ENCODE measurements around the gene EPHB1. TPM values are rescaled to one million over a fixed set of nuclear protein-coding genes. Genes with fewer than 3 reads are reported as not detected.

Gene EPHB1
- total and polyA plus RNA-seq, 2 donors (not counting 3 experiments of a cell fraction or from before 2014, with no cell fraction given), result 1.3 to 5.2 TPM

DNA sequence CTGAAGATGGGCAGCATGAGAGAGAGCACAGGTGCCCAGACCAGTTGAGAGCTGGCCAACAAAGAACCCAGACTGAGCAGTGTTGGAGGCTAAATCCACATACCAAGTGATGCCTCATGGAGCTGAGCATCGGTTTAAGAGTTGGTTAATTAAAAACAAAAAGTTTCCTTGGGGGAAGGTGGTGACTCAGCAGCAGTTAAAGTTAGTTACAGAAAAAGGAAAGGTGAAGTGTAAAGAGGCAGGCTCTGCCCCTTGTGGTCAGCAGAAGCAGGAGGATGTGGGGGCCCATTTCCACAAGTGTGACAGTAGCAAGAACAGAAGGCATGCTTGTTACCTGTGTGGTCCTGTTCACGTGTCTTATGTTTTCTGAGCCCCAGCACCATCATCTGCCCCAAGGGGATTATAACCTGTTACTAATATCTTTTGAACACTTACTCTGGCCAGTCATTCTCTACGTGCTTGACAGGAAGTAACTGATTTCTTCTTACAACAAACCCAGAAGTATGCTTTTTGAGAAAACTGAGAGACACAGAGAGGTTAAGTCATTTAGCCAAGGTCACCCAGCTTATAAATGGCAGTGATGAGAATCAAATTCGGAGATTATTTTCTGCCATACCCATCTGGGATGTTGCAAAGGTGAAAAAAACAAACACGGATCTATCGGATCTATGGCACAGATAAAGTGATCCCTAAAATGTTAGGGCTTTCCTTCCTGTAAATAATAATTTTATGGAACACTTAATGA, 91.0 kb downstream of the EPHB1 start:
- Histone ChIP-seq H3K36me3 (ENCODE audit: control insufficient read depth in 2 of 2, extremely low read depth in 1 of 2, insufficient read depth in 2 of 2, low read length in 2 of 2) (no peaks in the 10 kb centered on the region), H3K27ac (ENCODE audit: insufficient read depth, low read depth, low read length) (no peak overlapping the region), H3K4me2 (ENCODE audit: insufficient read depth, low read length) (no peak overlapping the region), H2AFZ (ENCODE audit: low read depth, low read length) (no peak overlapping the region), H3K9me3 (replicated peaks; ENCODE audit: control insufficient read depth, insufficient read depth, low read length) (no peaks in the 10 kb centered on the region), H4K20me1 (replicated peaks; ENCODE audit: control insufficient read depth, extremely low read depth, insufficient read depth, low read length) (no peaks in the 10 kb centered on the region), H3K4me1 (ENCODE audit: control insufficient read depth, extremely low read depth, insufficient read depth, low read length) (no peaks in the 10 kb centered on the region), H3K9me1 (replicated peaks; ENCODE audit: control insufficient read depth, extremely low read depth, insufficient read depth, low read length) (no peaks in the 10 kb centered on the region), H3K9ac (replicated peaks; ENCODE audit: extremely low read depth, insufficient read depth, low read length) (no peak overlapping the region), H3K79me2 (ENCODE audit: control insufficient read depth, insufficient read depth, low read length) (no peaks in the 10 kb centered on the region), H3K4me3 (replicated peaks in 1 of 3; ENCODE audit: insufficient read depth in 1 of 3, low read depth in 1 of 3, low read length in 3 of 3) (no peak overlapping the region), H3K27me3 (ENCODE audit: control insufficient read depth in 2 of 2, insufficient read depth in 2 of 2, low read length in 2 of 2) (no peaks in the 10 kb centered on the region)
- ChIA-PET POLR2A (no interaction called here), CTCF (no interaction called here)
- BruUV-seq (replicated peaks), result no TSS peak
- FAIRE-seq (no peak), DNase-seq (ENCODE audit: low read depth, low spot score) (no peak)
- intact Hi-C loops (cut with micrococcal nuclease) (no loop called here), dilution Hi-C loops (cut with MboI; ENCODE audit: extremely low pct_ligation_motif_present, low sequenced_read_pairs) (no loop called here)
- TF ChIP-seq POLR2A (IDR thresholded peaks at IDR 0.05; ENCODE audit: low read depth, low read length) (no peak), GATA2 (IDR thresholded peaks at IDR 0.05; ENCODE audit: insufficient read depth, insufficient read length, low read depth, low read length) (no peak), EZH2 (IDR thresholded peaks at IDR 0.05; ENCODE audit: borderline replicate concordance, low read depth, low read length, severe bottlenecking) (no peak), FOS (IDR thresholded peaks at IDR 0.05; ENCODE audit: borderline replicate concordance, insufficient read depth, low read length) (no peak), MYC (IDR thresholded peaks at IDR 0.05; ENCODE audit: low read depth, low read length) (no peak), POLR2AphosphoS5 (IDR thresholded peaks at IDR 0.05; ENCODE audit: insufficient read depth, low read depth, low read length) (no peak), JUN (IDR thresholded peaks at IDR 0.05; ENCODE audit: borderline replicate concordance, insufficient read depth, insufficient read length, low read depth) (no peak)
- TF ChIP-seq, protein P1, sequence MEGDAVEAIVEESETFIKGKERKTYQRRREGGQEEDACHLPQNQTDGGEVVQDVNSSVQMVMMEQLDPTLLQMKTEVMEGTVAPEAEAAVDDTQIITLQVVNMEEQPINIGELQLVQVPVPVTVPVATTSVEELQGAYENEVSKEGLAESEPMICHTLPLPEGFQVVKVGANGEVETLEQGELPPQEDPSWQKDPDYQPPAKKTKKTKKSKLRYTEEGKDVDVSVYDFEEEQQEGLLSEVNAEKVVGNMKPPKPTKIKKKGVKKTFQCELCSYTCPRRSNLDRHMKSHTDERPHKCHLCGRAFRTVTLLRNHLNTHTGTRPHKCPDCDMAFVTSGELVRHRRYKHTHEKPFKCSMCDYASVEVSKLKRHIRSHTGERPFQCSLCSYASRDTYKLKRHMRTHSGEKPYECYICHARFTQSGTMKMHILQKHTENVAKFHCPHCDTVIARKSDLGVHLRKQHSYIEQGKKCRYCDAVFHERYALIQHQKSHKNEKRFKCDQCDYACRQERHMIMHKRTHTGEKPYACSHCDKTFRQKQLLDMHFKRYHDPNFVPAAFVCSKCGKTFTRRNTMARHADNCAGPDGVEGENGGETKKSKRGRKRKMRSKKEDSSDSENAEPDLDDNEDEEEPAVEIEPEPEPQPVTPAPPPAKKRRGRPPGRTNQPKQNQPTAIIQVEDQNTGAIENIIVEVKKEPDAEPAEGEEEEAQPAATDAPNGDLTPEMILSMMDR (IDR thresholded peaks at IDR 0.05; ENCODE audit: extremely low read depth in 1 of 2, insufficient read depth in 1 of 2, low read depth in 1 of 2, low read length in 2 of 2), result no peak
- TF ChIP-seq, protein P2, sequence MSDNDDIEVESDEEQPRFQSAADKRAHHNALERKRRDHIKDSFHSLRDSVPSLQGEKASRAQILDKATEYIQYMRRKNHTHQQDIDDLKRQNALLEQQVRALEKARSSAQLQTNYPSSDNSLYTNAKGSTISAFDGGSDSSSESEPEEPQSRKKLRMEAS (IDR thresholded peaks at IDR 0.05; ENCODE audit: insufficient read depth, insufficient read length), result no peak
